NCI-H2196 (cell line): ENCODE measurements around the gene KCNH1.

Experiments used
- DNase-seq: peaks from one replicate; lab custom pipeline; 2025; ENCODE audit not compliant: unreplicated experiment; lab: John Stamatoyannopoulos, UW

Gene KCNH1

DNA sequence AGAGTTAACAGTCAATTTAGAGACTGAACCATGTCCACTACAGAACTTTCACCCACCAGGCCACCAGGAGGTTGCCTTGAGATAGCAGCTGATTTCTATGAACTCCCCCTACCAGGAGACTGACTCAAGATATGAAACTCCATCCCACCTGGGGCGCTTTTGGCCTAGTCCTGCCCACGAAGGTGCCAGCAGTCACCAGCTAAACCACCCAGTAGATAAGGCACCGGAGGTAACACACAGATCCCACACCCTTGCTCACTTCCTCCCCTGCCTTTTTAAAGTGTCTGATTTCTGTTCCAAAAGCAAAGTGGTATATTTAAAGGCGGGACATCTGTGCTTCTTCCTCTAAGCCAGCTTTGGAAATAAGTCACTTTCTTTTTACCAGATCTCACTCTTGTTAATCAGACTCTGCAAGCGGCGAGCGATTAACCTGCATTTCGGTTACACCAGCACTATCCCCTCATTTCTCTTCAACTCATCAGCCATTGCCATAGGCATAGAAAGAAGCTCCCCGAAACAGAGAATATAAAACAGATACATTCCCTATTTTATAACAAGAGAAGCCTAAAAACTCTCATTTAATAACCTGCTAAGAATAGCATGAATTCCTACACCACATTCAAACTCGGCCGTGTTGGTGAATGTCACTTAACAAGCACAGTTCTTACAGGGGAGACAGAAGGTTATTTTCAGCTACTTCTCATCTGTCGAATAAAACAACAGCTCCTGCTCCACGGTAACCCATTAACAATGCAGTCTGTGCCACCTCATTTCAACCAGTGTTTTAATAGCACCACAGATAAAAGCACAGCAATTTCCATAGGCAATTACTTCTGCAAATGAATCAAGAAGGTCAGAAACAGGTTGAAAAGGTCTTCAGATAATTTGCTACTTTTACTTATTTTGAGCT lies 318.1 kb downstream of the KCNH1 start:
- DNase-seq, result no peak

- no peak for DNase-seq
Measured at GRCh38 chr1:210814382-210815123, 319.4 kb downstream of the KCNH1 start.

DNA sequence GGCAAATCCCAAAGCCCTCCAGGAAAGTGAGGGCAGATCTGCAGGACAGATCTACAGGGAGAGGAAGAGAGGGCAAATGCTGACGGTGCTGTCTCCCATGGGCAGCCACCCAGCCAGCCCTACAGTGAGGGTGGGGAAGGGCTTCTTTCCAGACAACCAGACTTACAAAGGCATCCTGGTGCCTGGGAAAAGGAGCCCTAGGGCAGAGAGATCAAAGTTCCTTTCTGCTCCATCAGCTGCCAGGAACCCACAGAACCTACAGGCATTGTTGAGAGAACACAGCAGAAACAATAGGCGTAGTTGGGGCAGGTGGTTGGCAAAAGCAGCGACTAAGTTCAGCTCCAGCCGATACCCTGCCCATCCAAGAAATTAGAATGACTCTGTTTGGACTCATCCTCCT lies 332.4 kb downstream of the KCNH1 start:
- no peak for DNase-seq

DNA sequence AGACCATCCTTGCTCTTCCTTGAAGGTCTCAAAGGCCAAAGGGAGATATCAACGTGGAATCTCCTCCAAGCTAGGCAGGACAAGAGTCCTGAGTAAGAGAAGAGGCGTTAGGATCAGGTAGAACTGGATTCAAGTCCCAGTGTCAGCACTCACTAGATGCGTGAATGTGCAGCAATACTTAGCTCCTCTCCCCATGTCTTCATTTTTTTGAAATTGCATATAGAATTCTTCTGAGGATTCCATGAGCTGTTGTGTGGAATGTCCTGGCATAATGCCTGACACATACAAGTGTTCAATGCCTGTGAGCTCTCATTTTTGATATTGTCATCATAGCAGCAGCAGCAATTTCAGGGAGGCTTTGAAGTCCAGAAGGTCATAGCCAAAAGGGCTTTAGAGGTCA lies 333.2 kb downstream of the KCNH1 start:
- DNase-seq, result no peak

GRCh38 chr1:210800301-210800700 lies 333.6 kb downstream of the KCNH1 start:
- DNase-seq, result peak; percentile 41

DNA sequence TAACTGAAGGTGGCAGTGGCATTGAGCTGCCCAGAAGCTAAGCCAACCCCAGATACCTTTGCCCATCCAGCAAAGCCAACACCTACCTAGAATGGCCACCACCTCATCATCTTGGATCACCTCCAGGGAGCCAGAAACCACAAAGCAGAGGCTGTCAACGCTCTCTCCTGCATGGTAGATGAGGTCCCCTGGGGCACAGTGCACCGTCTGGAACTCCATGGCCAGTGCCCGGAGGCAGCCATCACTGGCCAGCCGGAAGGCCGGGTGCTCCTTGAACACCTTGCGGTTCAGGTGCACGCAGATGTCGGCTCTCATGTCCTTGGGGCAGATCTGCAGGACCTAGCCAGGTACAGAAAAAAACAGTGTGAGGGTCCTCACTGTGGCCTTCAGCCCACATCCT lies 336.5 kb downstream of the KCNH1 start:
- no peak for DNase-seq

DNA sequence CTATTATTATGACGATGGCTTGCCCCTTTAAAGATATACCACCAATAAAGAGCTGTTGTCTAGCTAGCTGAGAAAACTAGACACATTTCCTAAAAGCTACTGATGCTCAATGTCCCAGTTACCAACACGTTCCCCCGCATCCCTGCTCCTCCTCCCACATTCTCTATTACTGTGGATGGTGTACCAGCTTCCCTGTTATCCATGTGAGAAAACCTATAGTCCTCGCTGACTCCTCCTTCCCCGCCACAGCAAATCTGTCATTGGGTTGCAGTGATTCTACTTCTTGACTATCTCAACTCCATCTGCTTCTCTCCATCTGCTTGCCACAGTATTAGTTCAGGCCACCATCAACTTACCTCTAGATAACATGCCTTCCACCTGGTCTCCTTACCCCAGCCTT lies 337.5 kb downstream of the KCNH1 start:
- no peak for DNase-seq

DNA sequence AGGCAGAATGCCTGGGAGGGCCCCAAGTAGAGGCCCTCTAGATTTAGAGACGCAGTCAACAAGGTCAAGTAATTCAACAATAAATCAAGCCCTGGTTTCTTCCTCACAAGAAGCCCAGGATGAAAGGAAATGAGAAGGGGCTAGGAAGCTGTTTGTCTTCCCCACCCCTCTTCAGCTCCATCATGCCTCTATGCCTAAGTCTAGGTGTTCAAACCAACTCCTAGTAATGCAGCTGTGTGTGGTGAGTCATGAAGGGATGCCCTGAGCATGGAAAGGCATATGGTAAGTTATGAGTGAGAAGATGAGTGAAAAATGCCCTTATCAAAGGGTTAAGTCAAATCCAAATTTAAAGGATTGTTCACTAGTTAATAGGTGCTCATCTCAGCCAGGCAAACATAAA lies 339.5 kb downstream of the KCNH1 start:
- DNase-seq, result no peak

- DNase-seq, result no peak
Measured at GRCh38 chr1:210792250-210793102, 341.5 kb downstream of the KCNH1 start.

GRCh38 chr1:210790196-210790595 lies 343.8 kb downstream of the KCNH1 start:
- no peak for DNase-seq

GRCh38 chr1:210787800-210788199 lies 346.1 kb downstream of the KCNH1 start:
- DNase-seq, result no peak

- DNase-seq, result no peak
Measured at GRCh38 chr1:210786546-210786945, 347.4 kb downstream of the KCNH1 start.

DNA sequence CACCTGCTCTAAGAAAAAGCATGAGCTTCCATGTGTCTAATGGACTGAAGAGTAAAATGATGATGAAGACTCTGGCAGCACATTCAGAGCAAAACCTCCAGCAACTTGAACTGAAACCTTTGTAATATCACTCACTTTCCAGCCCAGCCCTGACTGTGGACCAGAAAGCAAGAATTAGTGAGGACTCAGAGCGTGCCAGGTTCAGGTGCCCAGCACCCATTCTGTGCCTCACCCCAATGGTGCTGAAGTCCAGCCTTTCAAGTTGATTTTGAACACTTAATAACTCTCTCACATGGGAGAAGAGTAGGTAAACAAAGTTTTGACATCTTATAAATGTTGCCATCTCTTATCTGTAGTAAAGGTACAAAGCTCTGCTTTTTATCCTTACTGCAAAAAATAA lies 350.0 kb downstream of the KCNH1 start:
- no peak for DNase-seq

DNA sequence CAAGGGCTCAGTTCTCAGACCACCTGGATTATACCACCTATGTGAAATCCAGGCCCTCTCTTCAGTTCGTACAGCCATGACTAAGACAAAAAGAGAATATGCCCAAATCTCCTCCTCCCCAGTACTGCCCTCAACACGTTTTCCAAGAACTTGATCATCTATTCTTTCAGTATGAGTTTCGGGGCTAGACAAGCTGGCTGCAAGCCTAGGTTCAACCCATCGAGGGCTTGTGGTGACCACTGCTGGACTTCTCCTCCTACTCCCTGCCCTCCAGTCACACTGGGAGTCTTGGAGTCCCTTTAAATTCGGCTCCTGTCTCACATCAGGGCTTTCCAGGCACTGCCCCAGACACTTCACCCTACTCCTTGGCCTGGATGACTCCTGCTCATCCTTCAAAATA lies 352.3 kb downstream of the KCNH1 start:
- no peak for DNase-seq

- no peak for DNase-seq
Measured at GRCh38 chr1:210779269-210779668, 354.7 kb downstream of the KCNH1 start.

DNA sequence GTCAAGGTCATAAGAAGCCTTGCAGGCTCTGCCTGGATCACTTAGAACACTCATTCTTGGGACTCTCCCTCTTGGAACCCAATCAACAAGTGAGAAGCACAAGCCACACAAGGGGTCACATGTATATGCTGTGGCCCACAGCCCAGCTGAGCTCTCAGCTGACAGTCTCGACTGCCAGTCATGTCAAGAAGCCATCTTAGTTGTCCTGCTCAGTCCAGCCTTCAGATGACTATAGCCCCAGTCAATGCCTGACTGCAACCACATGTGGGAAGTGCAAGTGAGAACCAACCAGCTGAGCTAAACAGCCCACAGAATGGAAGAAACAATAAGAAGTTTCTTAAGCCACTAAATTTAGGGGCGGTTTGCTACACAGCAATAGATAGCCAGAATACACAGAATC lies 356.0 kb downstream of the KCNH1 start:
- DNase-seq, result no peak

DNA sequence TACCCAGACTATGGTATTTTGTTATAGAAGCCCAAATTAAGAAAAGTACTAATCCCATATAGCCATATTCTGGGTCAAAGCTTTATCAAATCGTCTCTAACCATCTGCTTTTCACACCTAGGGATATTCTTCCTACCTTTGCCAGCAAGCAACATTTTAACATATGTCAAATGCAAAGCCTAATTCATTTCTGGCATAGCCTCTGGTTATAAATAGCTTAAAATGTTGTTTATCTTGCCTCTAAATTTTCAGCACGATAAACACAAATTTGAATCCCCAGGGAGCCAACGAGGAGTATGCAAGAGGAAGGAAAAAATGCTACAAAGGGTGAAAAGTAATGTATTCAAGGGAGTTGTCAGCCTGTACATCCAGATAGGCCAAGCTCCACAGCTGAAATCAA lies 357.2 kb downstream of the KCNH1 start:
- no peak for DNase-seq

DNA sequence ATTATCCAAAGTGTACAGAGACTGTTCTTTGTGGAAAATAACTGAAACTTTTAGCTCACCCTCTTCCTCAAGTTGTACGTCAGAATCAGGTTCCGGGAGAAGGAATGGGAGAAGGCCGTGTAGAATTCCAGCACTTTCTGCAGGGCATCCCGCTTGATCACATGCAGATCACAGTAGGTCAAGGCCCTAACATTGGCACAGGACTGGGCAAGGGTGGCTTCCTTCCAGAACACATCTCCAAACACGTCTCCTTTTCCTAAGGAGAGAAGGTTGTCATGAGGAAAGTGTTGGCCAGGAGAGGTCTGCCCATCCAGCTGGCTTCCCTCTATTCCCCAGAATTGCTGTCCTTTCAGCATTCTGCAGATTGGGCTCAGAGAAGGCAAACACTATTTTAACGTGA lies 358.7 kb downstream of the KCNH1 start:
- DNase-seq, result no peak

- DNase-seq, result no peak
Measured at GRCh38 chr1:210773450-210773849, 360.5 kb downstream of the KCNH1 start.

DNA sequence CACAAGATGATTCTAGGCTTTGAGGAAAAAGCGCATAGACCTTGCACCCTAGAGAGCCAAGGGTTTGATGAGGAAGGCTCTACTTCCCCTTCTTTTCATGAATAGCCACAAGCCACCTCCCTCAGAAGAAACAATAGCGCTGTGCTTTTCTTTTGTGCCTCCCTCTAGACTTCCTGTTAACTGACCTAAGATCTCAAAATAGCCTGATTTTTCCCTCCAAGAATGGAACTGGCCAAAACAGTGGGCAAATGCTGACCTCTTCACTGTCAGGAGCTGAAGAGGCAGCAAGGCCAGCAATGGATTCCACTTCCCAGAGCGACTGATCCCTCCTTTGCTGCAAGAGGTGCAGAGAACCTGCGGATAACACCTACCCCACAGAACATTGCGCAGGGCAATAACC lies 362.8 kb downstream of the KCNH1 start:
- no peak for DNase-seq

DNA sequence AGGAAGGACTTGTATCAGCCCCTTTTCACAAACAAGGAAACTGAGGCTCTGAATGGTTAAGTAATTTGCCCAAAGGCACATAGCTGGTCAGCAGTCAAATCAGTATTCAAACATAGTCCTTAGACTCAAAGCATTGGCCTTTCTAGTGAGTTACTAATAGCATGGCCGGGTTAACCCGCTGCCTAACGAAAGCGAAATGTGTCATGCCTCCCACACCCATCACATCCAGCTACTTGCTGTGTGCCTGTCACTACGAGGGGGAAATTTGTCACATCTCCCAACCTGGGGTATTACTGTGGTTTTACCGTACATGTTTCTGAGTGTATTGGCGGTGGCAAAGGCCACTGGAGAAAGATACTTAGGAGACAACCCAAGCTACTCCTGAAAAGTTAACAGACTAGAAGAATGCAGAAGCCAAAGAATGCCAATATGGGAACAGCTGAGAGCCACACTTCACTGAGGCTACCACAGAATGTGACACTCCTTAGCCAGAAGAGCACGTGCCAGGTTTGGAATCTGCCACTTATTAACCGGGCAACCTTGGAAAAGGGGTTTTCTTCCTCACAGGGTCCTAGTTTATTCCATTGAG lies 363.5 kb downstream of the KCNH1 start:
- no peak for DNase-seq
